Measurements from ENCODE around the gene NDUFV3.
"Not testable (repeated sequence)": the region's sequence is repeated elsewhere in the genome, so short reads cannot be mapped to it uniquely, and the experiment has no call there.

The NDUFV3 gene

GRCh38 chr21:42892931-42893755 is at the start of gene NDUFV3:
Gene NDUFV3, plus strand, starts transcription at chr21:42893309. Its CDS starts 25 bp downstream, at chr21:42893334.
- peak; percentile 100 for DNase-seq

- DNase-seq, result no peak
These were observed 48.5 kb upstream of the NDUFV3 start for GRCh38 chr21:42844411-42845113.

- no peak for DNase-seq
These were observed 47.7 kb upstream of the NDUFV3 start for GRCh38 chr21:42845296-42845965.

GRCh38 chr21:42846221-42846620 is 46.9 kb upstream of the NDUFV3 start:
- DNase-seq, result no peak

- no peak for DNase-seq
These were observed 45.9 kb upstream of the NDUFV3 start for GRCh38 chr21:42847051-42847707.

GRCh38 chr21:42847726-42848125 is 45.4 kb upstream of the NDUFV3 start:
- no peak for DNase-seq

- not testable (repeated sequence) for DNase-seq
These were observed 44.8 kb upstream of the NDUFV3 start for GRCh38 chr21:42848144-42848931.

- DNase-seq, result no peak
These were observed 44.0 kb upstream of the NDUFV3 start for GRCh38 chr21:42848932-42849758.

- no peak for DNase-seq
These were observed 43.2 kb upstream of the NDUFV3 start for GRCh38 chr21:42849759-42850412.

- no peak for DNase-seq
These were observed 42.6 kb upstream of the NDUFV3 start for GRCh38 chr21:42850463-42850862.

- DNase-seq, result no peak
These were observed 42.2 kb upstream of the NDUFV3 start for GRCh38 chr21:42850866-42851391.

- DNase-seq, result no peak
These were observed 41.1 kb upstream of the NDUFV3 start for GRCh38 chr21:42851812-42852665.

GRCh38 chr21:42852925-42853570 is 40.1 kb upstream of the NDUFV3 start:
- DNase-seq, result no peak

- no peak for DNase-seq
These were observed 39.5 kb upstream of the NDUFV3 start for GRCh38 chr21:42853621-42854020.

- DNase-seq, result no peak
These were observed 38.7 kb upstream of the NDUFV3 start for GRCh38 chr21:42854246-42855010.

GRCh38 chr21:42855171-42855936 is 37.8 kb upstream of the NDUFV3 start:
- no peak for DNase-seq

- no peak for DNase-seq
These were observed 37.2 kb upstream of the NDUFV3 start for GRCh38 chr21:42855937-42856335.
